Stimulated activated CD4-positive, alpha-beta T cell treated with anti-CD3 and anti-CD28 coated beads, Interleukin-4, amount 100 ng/mL, for 48 hours (primary cell): Measurements from ENCODE around the gene NRG4.
"Not testable (repeated sequence)": the region's sequence is repeated elsewhere in the genome, so short reads cannot be mapped to it uniquely, and the experiment has no call there.

Experiments
- DNase-seq, 2 donors: peaks; one replicate each; pipeline ENCODE4 v3.0.0-alpha.2; 2020; ENCODE audit warnings: low read depth in 2 of 2

Gene NRG4

DNA sequence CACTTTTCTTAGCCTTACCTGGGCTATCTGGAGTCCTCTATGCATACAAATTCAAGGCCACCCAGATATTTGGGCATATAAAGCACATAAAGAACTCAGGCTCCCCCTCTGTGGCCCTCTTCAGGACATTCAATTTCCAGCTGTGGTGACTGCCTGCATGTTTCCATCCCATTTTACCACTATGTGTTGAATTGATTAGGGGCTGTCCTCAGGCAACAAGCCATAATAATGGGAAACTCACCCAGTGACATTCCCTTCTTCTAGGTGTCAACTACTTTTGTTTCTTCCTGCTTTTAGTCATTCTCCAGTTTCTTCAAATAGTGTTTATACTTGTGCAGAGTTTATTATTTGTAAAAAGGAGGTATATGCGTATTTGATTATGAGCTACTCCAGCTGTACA, 18.0 kb downstream of the NRG4 start:
- DNase-seq, result no peak

- no peak for DNase-seq
Observed at GRCh38 chr15:75992897-75993296, 19.3 kb downstream of the NRG4 start.

GRCh38 chr15:75989875-75990274, 22.3 kb downstream of the NRG4 start:
- DNase-seq, result no peak

DNA sequence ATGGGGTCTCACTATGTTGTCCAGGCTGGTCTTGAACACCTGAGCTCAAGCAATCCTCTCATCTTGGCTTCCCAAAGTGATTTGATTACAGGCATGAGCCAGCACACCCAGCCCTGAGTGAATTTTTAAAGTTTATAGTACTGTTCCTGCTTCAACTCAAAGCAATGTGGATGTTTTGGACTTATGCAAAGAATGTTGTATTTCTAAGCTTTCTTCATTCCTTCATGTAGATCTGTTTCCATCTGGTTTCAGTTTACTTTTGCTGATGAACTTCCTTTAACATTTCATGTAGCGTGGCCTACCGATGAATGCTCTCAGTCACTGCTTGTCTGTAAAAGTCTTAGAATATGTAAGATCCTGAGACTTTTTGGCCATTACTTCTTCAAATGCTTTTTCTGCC, 23.2 kb downstream of the NRG4 start:
- no peak for DNase-seq

DNA sequence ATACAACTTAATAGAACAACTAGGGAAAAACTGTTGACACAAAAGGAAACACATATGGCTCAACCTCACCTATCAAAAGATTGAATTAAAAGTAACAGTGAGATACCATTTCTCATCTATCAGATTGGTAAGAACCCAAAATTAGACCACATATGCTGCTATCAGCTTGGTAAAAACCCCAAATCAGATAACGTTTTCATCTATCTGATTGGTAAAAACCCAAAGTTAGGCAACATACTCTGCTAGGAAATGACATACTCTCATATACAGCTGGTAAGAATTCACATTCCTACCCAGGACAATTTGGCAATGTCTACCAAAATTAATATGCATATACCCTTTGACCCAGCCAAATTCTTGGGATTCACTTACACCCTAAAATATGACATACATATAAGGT, 26.3 kb downstream of the NRG4 start:
- no peak for DNase-seq

DNA sequence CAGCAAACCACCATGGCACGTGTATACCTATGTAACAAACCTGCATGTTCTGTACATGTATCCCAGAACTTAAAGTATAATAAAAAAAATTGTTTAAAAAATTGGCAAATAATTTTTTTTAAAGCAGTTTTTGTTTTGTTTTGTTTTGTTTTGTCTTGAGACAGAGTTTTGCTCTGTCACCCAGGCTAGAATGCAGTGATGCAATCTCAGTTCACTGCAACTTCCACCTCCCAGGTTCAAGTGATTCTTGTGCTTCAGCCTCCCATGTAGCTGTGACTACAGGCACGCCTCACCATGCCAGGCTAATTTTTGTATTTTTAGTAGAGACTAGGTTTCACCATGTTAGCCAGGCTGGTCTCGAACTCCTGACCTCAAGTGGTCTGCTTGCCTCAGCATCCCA, 27.5 kb downstream of the NRG4 start:
- DNase-seq, result not testable (repeated sequence)

DNA sequence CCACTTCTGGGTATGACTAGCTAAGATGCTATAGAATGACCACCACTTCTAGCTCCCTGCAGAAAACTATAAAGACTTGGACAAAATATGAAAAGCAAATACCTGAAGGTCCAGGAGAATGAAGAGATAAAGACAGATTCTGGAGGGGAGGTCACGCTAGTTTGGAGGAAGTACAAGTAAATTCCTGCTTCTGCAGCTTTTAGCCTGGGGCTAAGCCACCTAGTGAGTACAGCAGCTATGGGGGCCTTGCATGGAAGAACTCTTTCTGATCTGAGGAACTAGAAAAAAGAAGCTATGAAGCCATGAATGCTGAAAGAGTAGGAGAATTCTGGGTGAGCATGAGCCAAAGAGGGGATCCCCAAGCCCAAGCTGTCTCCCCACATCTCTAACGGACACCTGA, 29.8 kb downstream of the NRG4 start:
- DNase-seq, result no peak

DNA sequence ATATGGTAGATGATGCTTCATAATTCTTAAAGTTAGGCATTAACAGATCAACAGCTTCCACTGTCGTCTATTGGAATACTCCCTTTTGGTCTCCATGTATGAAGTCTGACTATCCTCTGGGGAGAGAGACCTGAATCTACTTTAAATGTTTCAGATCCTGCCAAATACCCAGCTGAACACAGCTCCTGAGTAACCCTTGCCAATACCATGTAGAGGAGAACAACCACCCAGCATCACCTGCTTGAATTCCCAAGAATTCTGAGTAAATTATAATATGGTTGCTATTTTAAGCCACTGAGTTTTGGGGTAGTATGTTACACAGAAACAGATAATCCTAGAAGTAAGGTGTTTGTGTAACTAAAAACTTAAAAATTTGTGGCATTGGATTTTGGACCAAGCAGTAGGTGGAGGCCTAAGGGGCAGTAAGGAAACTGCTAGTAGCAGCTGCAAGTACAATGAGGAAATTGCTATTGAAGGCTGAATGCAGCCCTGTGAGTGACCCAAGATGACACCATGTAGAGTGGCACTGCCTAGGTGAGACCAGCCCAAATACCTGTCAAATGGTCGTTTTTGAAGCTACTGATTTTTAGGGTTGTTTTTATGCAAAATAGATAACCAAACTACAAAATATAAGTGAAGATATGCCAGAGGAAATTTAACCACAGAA, 30.9 kb downstream of the NRG4 start:
- DNase-seq, result no peak

- DNase-seq, result not testable (repeated sequence)
Observed at GRCh38 chr15:75976766-75977165, 35.5 kb downstream of the NRG4 start.

- no peak for DNase-seq
Observed at GRCh38 chr15:75966073-75966472, 46.2 kb downstream of the NRG4 start.

DNA sequence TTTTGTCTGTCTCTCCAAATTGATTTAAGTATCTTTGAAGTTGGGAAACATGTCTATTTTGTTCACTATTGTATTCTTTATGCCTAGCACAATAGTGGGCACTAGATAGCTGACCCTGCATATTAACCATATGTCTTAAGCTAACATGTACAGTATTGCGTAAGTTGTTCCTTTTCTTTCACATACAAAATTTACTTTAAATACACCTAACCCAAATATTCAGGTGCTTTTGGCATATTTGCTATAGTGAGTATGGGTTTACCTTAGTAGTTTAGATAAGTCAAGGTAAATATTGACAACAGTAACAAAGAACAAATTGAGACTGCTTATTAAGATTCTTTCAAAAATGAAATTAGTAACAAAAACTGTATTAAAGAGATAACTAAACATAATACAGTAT, 50.9 kb downstream of the NRG4 start:
- no peak for DNase-seq

DNA sequence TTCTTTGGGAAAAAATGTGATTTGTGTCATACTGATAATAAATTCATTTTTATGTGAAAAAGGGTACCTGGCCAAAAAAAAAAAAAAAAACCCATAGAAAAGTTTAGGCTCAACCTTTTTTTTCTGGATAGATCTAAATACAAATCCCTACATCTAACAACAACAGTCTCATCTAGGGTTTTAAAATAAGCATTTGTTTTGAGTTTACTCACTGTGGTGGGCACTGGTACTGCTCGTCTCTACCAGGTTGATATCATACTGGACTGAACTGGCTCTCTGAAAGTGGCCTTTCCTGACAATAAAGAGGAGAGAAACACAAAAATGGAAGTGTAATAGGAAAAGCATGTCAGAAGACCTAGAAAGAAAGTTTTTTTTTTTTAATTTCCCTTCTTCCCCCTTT, 56.5 kb downstream of the NRG4 start:
- DNase-seq, result no peak

- DNase-seq, result no peak
Observed at GRCh38 chr15:75952525-75952924, 59.7 kb downstream of the NRG4 start.

DNA sequence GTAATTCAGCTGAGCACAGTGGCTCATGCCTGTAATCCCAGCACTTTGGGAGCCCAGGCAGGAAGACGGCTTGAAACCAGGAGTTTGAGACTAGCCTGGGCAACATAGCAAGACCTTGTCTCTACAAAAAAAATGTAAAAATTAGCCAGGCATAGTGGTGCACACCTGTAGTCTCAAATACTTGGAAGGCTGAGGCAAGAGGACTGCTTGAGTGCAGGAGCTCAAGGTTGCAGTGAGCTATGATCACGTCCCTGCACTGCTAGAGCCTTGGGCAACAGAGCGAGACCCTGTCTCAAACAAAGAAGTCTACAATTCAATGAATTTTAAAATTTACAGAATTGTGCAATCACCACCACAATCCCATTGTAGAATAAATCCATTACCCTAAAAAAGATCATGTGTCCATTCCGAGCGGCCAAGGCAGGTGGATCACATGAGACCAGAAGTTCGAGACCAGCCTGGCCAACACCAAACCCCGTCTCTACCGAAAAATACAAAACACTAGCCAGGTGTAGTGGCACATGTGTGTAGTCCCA, 63.4 kb downstream of the NRG4 start:
- no peak for DNase-seq

GRCh38 chr15:75947092-75947491, 65.1 kb downstream of the NRG4 start:
- DNase-seq, result no peak

- no peak for DNase-seq
Observed at GRCh38 chr15:75945953-75946352, 66.3 kb downstream of the NRG4 start.

DNA sequence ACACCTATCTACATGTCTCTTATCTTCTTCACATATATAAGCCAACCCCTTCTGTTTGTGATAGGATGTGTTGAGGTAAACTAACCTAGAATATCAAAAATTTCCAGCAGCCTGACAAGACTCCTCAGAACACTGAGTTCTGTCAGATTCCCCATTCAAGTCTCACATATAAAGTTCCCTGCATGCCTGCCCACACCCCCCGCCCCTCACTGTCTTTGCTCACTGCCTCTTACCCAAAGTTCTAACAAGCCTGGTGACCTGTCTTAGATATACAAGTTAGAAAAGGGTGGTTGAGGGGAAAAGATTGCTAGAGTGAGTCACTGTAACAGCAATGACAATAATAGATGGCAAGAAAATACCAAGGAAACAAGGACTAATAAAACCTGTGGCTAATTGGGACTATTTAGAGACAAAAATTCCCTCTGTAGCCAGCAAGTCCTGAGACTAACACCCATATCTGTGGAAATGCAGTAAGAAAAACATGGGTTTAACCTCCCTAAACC, 68.5 kb downstream of the NRG4 start:
- no peak for DNase-seq

- DNase-seq, result no peak
Observed at GRCh38 chr15:75943246-75943645, 69.0 kb downstream of the NRG4 start.

- DNase-seq, result no peak
Observed at GRCh38 chr15:75942464-75942863, 69.8 kb downstream of the NRG4 start.

DNA sequence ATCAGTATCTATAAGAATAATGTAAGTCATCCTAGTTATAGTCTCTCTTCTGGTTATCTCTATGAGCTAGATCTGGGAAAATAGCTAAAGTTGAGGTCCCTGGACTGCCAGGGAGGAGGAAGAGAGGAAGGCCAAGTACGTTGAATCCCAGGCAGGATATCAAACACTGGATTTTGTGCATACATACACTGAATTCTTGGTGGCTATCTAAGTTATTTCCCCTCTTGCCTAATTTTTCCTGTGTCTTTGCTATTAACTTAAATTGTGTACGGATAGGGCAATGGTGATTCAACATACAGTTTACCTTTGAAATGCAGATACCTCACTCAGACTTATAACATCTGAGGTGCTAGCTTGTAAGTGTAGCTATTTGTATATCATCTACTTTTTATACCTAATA, 81.4 kb downstream of the NRG4 start:
- DNase-seq, result no peak

DNA sequence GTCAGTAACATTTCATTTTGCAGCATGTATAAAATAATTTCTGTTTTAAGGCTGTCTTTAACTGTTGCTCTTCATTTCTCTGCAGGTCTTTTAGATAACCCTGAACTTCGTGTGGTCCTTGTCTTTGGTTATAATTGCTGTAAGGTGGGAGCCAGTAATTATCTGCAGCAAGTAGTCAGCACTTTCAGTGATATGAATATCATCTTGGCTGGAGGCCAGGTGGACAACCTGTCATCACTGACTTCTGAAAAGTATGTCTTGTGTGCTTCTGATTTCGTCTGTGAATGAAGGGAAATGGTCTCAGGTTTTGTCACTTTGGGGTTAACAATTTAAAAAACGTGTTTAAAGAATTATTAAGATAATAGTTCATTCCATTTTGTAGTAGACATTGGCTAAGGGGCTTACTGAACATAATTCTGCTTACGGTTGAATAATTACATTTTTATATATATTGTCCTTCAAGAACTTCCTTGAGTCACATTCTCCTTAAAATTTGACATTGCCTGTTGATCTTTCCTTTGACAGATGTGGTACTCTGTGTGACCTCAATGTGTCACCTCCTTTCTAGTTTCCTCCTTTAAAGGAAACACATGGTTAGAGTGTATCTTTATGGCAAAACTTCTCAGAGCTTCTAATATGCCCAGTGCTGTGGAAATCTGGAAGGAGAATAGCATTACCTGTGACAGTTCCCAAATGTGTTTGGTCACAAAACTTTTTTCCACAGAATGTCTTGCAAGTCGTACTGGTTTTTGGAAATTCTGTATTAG, 82.2 kb downstream of the NRG4 start:
- DNase-seq, result no peak

DNA sequence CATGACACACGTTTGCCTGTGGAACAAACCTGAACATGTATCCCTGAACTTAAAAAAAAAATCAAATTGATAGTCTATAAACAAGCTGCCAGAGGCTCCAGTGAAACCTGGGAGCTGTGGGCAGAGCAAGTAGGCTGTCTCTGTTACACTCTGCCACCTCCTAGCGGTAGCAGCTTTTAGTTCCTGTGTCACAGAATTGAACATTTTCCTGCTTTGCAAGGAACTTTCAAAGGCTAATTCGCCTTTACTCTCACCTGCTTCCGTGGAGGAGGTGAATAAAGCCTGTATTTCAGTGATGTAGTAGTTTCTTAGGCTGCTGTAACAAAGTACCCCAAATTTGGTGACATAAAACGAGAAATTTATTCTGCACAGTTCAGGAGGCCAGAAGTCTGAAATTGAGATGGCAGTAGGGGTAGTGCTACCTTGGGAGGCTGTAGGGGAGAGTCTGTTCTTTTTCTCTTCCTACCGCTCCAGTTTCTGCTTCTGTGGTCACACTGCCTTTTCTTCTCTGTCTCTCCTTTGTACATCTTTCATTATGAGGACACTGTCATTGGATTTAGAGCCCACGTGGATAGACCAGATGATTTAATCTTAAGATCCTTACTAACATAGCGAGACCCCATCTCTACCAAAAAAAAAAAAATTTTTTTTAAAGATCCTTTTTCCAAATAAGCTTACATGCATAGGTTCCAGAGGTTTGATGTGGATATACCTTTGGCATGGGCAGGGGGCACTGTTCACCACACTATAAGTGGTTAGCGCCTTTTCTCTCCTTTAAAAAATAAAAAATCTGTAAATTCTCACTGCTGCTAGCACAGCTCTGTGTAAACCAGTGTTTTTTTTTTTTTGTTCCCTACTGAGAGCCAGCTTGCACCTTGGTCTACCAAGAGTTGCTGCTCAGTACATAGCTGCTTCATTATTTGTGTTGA, 83.3 kb downstream of the NRG4 start:
- no peak for DNase-seq
